Body of pancreas (tissue), 4 donors: Measurements from ENCODE around the gene AQR.

Experiments used
- POLR2A ChIP-seq, 3 donors: fragments of 450-650 bp; IDR thresholded peaks; one replicate each; pipeline ENCODE4 v1.6.1; 2016; ENCODE audit warnings: antibody characterized with exemption in 3 of 3, mild to moderate bottlenecking in 2 of 3
- TF ChIP-seq, protein P1 (sequence below), 7 experiments: fragments of 450-650 bp in 4 of 7; fragments of 200-600 bp in 3 of 7; sonication (generic) in 3 of 7; IDR thresholded peaks; one replicate each; pipeline ENCODE4 v1.5.1; 2016 to 2019; ENCODE audit warnings: antibody characterized with exemption in 7 of 7

GRCh38 chr15:34849364-34849959 lies 120.1 kb downstream of the AQR start:
- TF ChIP-seq, protein P1, sequence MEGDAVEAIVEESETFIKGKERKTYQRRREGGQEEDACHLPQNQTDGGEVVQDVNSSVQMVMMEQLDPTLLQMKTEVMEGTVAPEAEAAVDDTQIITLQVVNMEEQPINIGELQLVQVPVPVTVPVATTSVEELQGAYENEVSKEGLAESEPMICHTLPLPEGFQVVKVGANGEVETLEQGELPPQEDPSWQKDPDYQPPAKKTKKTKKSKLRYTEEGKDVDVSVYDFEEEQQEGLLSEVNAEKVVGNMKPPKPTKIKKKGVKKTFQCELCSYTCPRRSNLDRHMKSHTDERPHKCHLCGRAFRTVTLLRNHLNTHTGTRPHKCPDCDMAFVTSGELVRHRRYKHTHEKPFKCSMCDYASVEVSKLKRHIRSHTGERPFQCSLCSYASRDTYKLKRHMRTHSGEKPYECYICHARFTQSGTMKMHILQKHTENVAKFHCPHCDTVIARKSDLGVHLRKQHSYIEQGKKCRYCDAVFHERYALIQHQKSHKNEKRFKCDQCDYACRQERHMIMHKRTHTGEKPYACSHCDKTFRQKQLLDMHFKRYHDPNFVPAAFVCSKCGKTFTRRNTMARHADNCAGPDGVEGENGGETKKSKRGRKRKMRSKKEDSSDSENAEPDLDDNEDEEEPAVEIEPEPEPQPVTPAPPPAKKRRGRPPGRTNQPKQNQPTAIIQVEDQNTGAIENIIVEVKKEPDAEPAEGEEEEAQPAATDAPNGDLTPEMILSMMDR (IDR thresholded peaks at IDR 0.05) = no peak
- no peak for TF ChIP-seq POLR2A (IDR thresholded peaks at IDR 0.05)
